Hepatocyte (in vitro differentiated cells): Measurements from ENCODE around the gene ZCWPW2. TPM values are rescaled to one million over a fixed set of nuclear protein-coding genes. Genes with fewer than 3 reads are reported as not detected.

ENCODE experiments used
- DNase-seq: peaks from one replicate; pipeline ENCODE4 v3.0.0-alpha.2; 2016; ENCODE audit warnings: low spot score
- H2AFZ ChIP-seq: fragments of 200-600 bp; sonication (generic); 2 replicates; pipeline ENCODE4 v1.6.0; 2016; ENCODE audit warnings: antibody characterized with exemption, mild to moderate bottlenecking
- H3K27ac ChIP-seq: fragments of 200-600 bp; sonication (generic); 2 replicates; pipeline ENCODE4 v1.5.1; 2016; ENCODE audit warnings: mild to moderate bottlenecking
- H3K27me3 ChIP-seq: fragments of 200-600 bp; sonication (generic); 2 replicates; pipeline ENCODE4 v1.6.1; 2016
- H3K36me3 ChIP-seq: fragments of 200-600 bp; sonication (generic); replicated peaks from 2 replicates; pipeline ENCODE4 v1.5.1; 2016; ENCODE audit warnings: low read depth; ENCODE audit not compliant: insufficient read depth
- H3K4me1 ChIP-seq: fragments of 200-600 bp; sonication (generic); 2 replicates; pipeline ENCODE4 v1.5.1; 2016; ENCODE audit warnings: mild to moderate bottlenecking, moderate library complexity; ENCODE audit not compliant: insufficient read depth
- H3K4me2 ChIP-seq: fragments of 200-600 bp; sonication (generic); 2 replicates; pipeline ENCODE4 v1.6.0; 2016
- H3K4me3 ChIP-seq: fragments of 200-600 bp; sonication (generic); 2 replicates; pipeline ENCODE4 v1.5.1; 2016; ENCODE audit warnings: mild to moderate bottlenecking
- H3K79me2 ChIP-seq: fragments of 200-600 bp; sonication (generic); 2 replicates; pipeline ENCODE4 v1.6.0; 2017; ENCODE audit warnings: mild to moderate bottlenecking
- H3K9me2 ChIP-seq: fragments of 200-600 bp; sonication (generic); replicated peaks from 2 replicates; pipeline ENCODE4 v1.6.0; 2017; ENCODE audit warnings: mild to moderate bottlenecking; ENCODE audit not compliant: insufficient read depth
- H3K9me3 ChIP-seq: fragments of 200-600 bp; sonication (generic); 2 replicates; pipeline ENCODE4 v1.5.1; 2016; ENCODE audit warnings: low read depth, mild to moderate bottlenecking
- H4K20me1 ChIP-seq: fragments of 200-600 bp; sonication (generic); 2 replicates; pipeline ENCODE4 v1.6.0; 2016; ENCODE audit warnings: mild to moderate bottlenecking; ENCODE audit not compliant: insufficient read depth, poor library complexity, severe bottlenecking
- EZH2 ChIP-seq: fragments of 200-600 bp; sonication (generic); IDR thresholded peaks from 2 replicates; pipeline ENCODE4 v1.6.1; 2016; ENCODE audit warnings: antibody characterized with exemption, mild to moderate bottlenecking, borderline replicate concordance
- EZH2phosphoT487 ChIP-seq: fragments of 200-600 bp; sonication (generic); IDR thresholded peaks from one replicate; pipeline ENCODE4 v1.6.1; 2018; ENCODE audit warnings: antibody characterized with exemption, mild to moderate bottlenecking, low read depth, moderate library complexity; ENCODE audit not compliant: unreplicated experiment, severe bottlenecking
- WGBS: methylation state at CpG from one replicate; pipeline ENCODE4 v1.1.6; 2016; ENCODE audit warnings: low lambda C conversion rate; ENCODE audit errors: missing lambda C conversion rate; 5-methylcytosine and 5-hydroxymethylcytosine counted together
- polyA plus RNA-seq: library from polyadenylated mRNA; unstranded; fragments of >200 nt; fragmentation: Nextera tagmentation; extraction: Ambion mirVana; gene quantifications from 2 replicates; pipeline ENCODE4 v1.2.1, GENCODE V29; 2016
- total RNA-seq: library from RNA; depleted of rRNA; stranded (reverse); fragments of >200 nt; gene quantifications from 2 replicates; pipeline ENCODE4 v1.2.3, GENCODE V29; 2014
- TF ChIP-seq, protein P1 (sequence below): fragments of 200-600 bp; sonication (generic); IDR thresholded peaks from 2 replicates; pipeline ENCODE4 v1.5.1; 2016; ENCODE audit warnings: antibody characterized with exemption, mild to moderate bottlenecking; ENCODE audit not compliant: poor library complexity

ZCWPW2 gene
- total and polyA plus RNA-seq, 2 experiments from 2014 or later, result 0.77 to 1.8 TPM

DNA sequence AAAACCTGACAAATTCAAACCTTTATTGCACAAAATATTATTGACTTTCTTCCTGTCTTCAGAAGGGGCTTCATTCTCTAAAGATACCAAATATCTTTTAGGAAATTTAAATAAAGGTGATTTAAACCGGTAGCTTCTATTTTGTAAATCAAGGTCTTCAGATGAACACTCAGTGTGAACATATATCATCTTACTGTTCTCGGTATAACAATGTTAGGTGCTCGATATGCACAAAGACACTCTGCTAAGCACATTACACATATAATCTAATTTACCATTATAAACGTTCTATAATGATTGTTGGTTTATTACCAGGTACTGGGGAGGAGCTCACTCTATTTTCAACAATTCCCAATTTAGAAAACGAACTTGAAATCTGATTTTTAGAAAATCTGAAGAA is 225.5 kb downstream of the ZCWPW2 start:
- DNase-seq, result no peak
- no peaks in the 10 kb centered on the region for H3K9me3 ChIP-seq
- H3K9me2 ChIP-seq, result no peaks in the 10 kb centered on the region
- TF ChIP-seq, protein P1, sequence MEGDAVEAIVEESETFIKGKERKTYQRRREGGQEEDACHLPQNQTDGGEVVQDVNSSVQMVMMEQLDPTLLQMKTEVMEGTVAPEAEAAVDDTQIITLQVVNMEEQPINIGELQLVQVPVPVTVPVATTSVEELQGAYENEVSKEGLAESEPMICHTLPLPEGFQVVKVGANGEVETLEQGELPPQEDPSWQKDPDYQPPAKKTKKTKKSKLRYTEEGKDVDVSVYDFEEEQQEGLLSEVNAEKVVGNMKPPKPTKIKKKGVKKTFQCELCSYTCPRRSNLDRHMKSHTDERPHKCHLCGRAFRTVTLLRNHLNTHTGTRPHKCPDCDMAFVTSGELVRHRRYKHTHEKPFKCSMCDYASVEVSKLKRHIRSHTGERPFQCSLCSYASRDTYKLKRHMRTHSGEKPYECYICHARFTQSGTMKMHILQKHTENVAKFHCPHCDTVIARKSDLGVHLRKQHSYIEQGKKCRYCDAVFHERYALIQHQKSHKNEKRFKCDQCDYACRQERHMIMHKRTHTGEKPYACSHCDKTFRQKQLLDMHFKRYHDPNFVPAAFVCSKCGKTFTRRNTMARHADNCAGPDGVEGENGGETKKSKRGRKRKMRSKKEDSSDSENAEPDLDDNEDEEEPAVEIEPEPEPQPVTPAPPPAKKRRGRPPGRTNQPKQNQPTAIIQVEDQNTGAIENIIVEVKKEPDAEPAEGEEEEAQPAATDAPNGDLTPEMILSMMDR, result no peak
- TF ChIP-seq EZH2 (no peak), EZH2phosphoT487 (no peak)
- no peaks in the 10 kb centered on the region for H3K4me1 ChIP-seq
- H3K4me3 ChIP-seq, result no peak overlapping the region
- H4K20me1 ChIP-seq, result no peaks in the 10 kb centered on the region
- H3K36me3 ChIP-seq, result no peaks in the 10 kb centered on the region
- H3K79me2 ChIP-seq, result no peaks in the 10 kb centered on the region
- H3K4me2 ChIP-seq, result no peak overlapping the region
- H2AFZ ChIP-seq, result no peak overlapping the region
- H3K27me3 ChIP-seq, result peaks cover 92% of the 10 kb centered on the region
- 71% methylated on average over 5 of the region's 5 CpGs for whole genome bisulfite sequencing
- no peak overlapping the region for H3K27ac ChIP-seq

DNA sequence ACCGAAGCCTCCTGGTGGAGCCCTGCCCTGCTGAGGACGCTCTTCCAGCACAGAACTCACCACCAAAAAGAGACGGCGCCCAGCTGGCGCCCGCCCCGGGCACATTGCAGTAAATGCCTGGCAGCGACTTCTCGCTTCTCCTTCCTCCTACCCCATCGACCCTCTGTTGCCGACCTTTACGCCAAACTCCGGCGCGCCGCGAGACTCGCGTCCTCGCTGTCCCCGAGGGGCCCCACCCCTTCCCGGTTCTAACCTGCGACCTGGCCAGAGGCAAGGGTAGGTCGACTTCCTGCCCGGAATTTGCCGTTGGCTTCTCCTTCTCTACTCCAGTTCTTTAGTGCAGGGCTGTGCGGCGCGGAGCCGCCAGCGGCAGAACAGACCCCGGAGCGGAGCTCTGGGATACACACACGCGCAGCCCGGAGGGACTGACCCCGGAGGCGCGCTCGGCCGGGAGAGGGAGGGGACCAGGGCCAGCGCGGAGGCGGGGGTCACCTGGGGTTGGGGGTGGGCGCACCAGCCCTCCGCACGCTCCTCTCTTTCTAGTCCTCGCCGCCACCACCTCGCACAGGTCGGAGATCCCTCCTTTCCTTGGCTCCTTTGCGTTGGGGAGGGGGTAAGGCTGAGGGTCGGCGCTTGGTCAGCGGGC is 226.7 kb downstream of the ZCWPW2 start:
- Histone ChIP-seq H3K36me3 (no peaks in the 10 kb centered on the region), H2AFZ (peak overlapping the region; percentile 88), H3K4me1 (no peaks in the 10 kb centered on the region), H3K4me3 (peak overlapping the region; percentile 76), H3K27ac (no peak overlapping the region), H3K79me2 (no peaks in the 10 kb centered on the region), H3K4me2 (peak overlapping the region; percentile 99), H4K20me1 (no peaks in the 10 kb centered on the region), H3K9me3 (no peaks in the 10 kb centered on the region), H3K27me3 (peaks cover 94% of the 10 kb centered on the region), H3K9me2 (no peaks in the 10 kb centered on the region)
- peak; percentile 37 for DNase-seq
- TF ChIP-seq, protein P1, result no peak
- TF ChIP-seq EZH2phosphoT487, result no peak
- TF ChIP-seq EZH2, result peak; percentile 49
- 2% methylated on average over 42 of the region's 55 CpGs for WGBS

Other genes with a start within 250 kb of the ZCWPW2 start
- 22.6 and 26.0 TPM in 2 replicates for gene CMC1, start 107.1 kb upstream of the ZCWPW2 start, total RNA-seq
- gene CMC1, start 107.1 kb upstream of the ZCWPW2 start, polyA plus RNA-seq, result 45.8 and 53.1 TPM in 2 replicates
- gene AZI2, start 103 bp downstream of the ZCWPW2 start, total RNA-seq, result 55.3 and 59.5 TPM in 2 replicates
- gene AZI2, start 103 bp downstream of the ZCWPW2 start, polyA plus RNA-seq, result 45.4 and 55.3 TPM in 2 replicates